Activated CD8-positive, alpha-beta T cell treated with anti-CD3 and anti-CD28 coated beads for 36 hours (primary cell): ENCODE results near the gene FIBCD1. TPM values are rescaled to one million over a fixed set of nuclear protein-coding genes. Genes with fewer than 3 reads are reported as not detected.

Source experiments
- ATAC-seq: fragments of 200-7000 bp; cut with Tn5 transposase; one replicate; pipeline ENCODE4 v1.10.0; 2021; ENCODE audit warnings: mild to moderate bottlenecking, moderate library complexity
- CTCF ChIA-PET: fragments of 350-600 bp; sonication (Branson Sonifier 250); formaldehyde crosslinking; loops from one replicate; lab custom pipeline; 2021; ENCODE audit warnings: antibody characterized with exemption; lab: Charles Lee
- POLR2A ChIA-PET: fragments of 350-600 bp; sonication (Branson Sonifier 250); formaldehyde crosslinking; loops from one replicate; lab custom pipeline; 2021; ENCODE audit warnings: antibody characterized with exemption; lab: Charles Lee
- DNase-seq: peaks from one replicate; pipeline ENCODE4 v3.0.0-alpha.2; 2020
- H3K27ac Mint-ChIP-seq: one replicate; pipeline ENCODE4 v1.8.0; 2021; ENCODE audit warnings: mild to moderate bottlenecking, mixed read lengths
- H3K27me3 Mint-ChIP-seq: one replicate; pipeline ENCODE4 v1.8.0; 2021; ENCODE audit warnings: mixed read lengths
- H3K36me3 Mint-ChIP-seq: one replicate; pipeline ENCODE4 v1.8.0; 2021; ENCODE audit warnings: low read depth, mixed read lengths
- H3K4me1 Mint-ChIP-seq: one replicate; pipeline ENCODE4 v1.8.0; 2021; ENCODE audit warnings: low read depth, mixed read lengths
- H3K4me3 Mint-ChIP-seq: one replicate; pipeline ENCODE4 v1.8.0; 2021; ENCODE audit warnings: mild to moderate bottlenecking, moderate library complexity, mixed read lengths
- H3K9me3 Mint-ChIP-seq: one replicate; pipeline ENCODE4 v1.8.0; 2021; ENCODE audit warnings: mixed read lengths
- intact Hi-C: fragments of 100-400 bp; cut with micrococcal nuclease; formaldehyde crosslinking; loops from one replicate; pipeline ENCODE4 v1.10.0; 2022
- total RNA-seq, 2 experiments: library from RNA; stranded (reverse); gene quantifications; one replicate each; pipeline ENCODE4 v1.2.3, GENCODE V29; 2021
- TF ChIP-seq, protein P1 (sequence below): fragments of 200-600 bp; IDR thresholded peaks from one replicate; pipeline ENCODE4 v1.8.0; 2022; ENCODE audit warnings: antibody characterized with exemption, mild to moderate bottlenecking

Gene FIBCD1
- total RNA-seq, 2 experiments from 2014 or later = not detected

GRCh38 chr9:130954317-130954716 lies 15.3 kb upstream of the FIBCD1 start:
- TF ChIP-seq, protein P1, sequence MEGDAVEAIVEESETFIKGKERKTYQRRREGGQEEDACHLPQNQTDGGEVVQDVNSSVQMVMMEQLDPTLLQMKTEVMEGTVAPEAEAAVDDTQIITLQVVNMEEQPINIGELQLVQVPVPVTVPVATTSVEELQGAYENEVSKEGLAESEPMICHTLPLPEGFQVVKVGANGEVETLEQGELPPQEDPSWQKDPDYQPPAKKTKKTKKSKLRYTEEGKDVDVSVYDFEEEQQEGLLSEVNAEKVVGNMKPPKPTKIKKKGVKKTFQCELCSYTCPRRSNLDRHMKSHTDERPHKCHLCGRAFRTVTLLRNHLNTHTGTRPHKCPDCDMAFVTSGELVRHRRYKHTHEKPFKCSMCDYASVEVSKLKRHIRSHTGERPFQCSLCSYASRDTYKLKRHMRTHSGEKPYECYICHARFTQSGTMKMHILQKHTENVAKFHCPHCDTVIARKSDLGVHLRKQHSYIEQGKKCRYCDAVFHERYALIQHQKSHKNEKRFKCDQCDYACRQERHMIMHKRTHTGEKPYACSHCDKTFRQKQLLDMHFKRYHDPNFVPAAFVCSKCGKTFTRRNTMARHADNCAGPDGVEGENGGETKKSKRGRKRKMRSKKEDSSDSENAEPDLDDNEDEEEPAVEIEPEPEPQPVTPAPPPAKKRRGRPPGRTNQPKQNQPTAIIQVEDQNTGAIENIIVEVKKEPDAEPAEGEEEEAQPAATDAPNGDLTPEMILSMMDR = no peak
- ChIA-PET POLR2A (no interaction called here), CTCF (no interaction called here)
- intact Hi-C loops = no loop called here
- ATAC-seq (no peak), DNase-seq (no peak)
- Mint-ChIP-seq H3K4me1 (peaks cover 2% of the 10 kb centered on the region), H3K27me3 (peaks cover under 1% of the 10 kb centered on the region), H3K36me3 (no peaks in the 10 kb centered on the region), H3K27ac (no peak overlapping the region), H3K4me3 (no peak overlapping the region), H3K9me3 (peaks cover 5% of the 10 kb centered on the region)

GRCh38 chr9:130952065-130952762 lies 13.2 kb upstream of the FIBCD1 start:
- no peak for ATAC-seq
- TF ChIP-seq, protein P1 = no peak
- intact Hi-C loops = no loop called here
- peaks cover 9% of the 10 kb centered on the region for H3K27me3 Mint-ChIP-seq
- CTCF ChIA-PET = interaction anchor here (1.0 to 2.4 kb wide), 2 partner anchors 9 to 85 kb away, joined by 3 to 6 read pairs; no protein-coding TSS in a partner anchor
- POLR2A ChIA-PET = no interaction called here
- H3K27ac Mint-ChIP-seq = no peak overlapping the region
- no peaks in the 10 kb centered on the region for H3K4me1 Mint-ChIP-seq
- H3K4me3 Mint-ChIP-seq = no peak overlapping the region
- H3K36me3 Mint-ChIP-seq = no peaks in the 10 kb centered on the region
- H3K9me3 Mint-ChIP-seq = peaks cover 3% of the 10 kb centered on the region
- DNase-seq = no peak

- Mint-ChIP-seq H3K36me3 (no peaks in the 10 kb centered on the region), H3K27ac (no peak overlapping the region), H3K4me1 (no peaks in the 10 kb centered on the region), H3K9me3 (peaks cover 3% of the 10 kb centered on the region), H3K27me3 (peaks cover 14% of the 10 kb centered on the region), H3K4me3 (no peak overlapping the region)
- TF ChIP-seq, protein P1 = no peak
- CTCF ChIA-PET = no interaction called here
- intact Hi-C loops = no loop called here
- ATAC-seq = no peak
- DNase-seq = no peak
- POLR2A ChIA-PET = interaction anchor here (0.6 kb wide), 1 partner anchor 59 kb away, joined by 3 read pairs; the partner anchor contains the start of gene LAMC3
Observed at GRCh38 chr9:130950039-130950311, 10.9 kb upstream of the FIBCD1 start.

DNA sequence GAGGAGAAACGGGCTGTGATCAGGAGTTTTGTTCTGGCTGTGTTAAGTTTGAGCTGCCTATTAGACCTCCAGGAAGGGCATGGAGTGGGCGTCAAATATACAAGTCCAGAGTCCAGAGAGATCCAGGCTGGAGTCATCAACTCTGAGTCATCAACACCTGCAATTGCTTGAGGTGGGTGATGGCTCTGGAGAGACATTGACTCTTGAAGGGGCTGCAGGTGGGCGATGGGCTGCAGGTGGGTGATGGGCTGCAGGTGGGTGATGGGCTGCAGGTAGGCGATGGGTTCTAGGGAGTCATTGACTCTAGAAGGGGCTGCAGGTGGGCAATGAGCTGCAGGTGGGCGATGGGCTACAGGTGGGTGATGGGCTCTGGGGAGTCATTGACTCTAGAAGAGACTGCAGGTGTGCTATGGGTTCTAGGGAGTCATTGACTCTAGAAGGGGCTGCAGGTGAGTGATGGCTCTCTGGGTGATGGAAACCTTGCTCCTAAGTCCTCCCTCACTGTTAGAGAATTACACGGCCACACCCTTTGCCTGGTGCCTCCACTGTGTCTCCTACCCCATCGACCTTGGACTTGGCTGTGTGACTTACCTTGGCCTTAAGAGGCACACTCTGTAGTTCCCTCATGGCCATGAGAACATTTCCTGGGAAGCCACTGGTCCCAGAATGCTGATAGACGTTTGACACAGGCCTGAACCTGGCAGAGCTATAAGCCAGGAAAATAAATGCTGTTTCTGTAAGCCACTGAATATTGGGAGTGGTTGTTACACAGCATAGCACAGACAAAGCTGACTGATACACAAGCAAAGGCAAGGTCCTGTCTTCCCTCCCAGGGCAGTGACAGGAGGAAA lies 10.4 kb upstream of the FIBCD1 start:
- ChIA-PET POLR2A (no interaction called here), CTCF (no interaction called here)
- no peak for DNase-seq
- intact Hi-C loops = no loop called here
- Mint-ChIP-seq H3K36me3 (no peaks in the 10 kb centered on the region), H3K4me3 (no peak overlapping the region), H3K27me3 (peaks cover 14% of the 10 kb centered on the region), H3K9me3 (peaks cover 3% of the 10 kb centered on the region), H3K4me1 (no peaks in the 10 kb centered on the region), H3K27ac (no peak overlapping the region)
- TF ChIP-seq, protein P1 = no peak
- ATAC-seq = no peak

DNA sequence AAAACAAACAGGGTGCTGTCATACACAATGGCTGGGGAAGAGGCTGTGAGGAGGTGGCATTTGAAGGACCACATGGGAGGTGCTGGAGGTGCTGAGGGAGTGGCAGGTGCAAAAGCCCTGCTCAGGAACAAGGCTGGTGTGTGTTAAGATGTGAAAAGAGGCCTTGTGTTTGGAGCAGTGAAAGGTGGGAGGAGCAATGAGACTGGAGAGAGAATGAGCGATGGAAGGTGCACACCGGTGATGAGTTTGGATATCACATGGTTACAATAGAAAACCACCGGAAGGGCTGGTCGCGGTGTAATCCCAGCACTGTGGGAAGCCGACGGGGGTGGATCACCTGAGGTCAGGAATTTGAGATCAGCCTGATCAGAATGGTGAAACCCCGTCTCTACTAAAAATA lies 9.2 kb upstream of the FIBCD1 start:
- DNase-seq (no peak), ATAC-seq (no peak)
- H3K27ac Mint-ChIP-seq = no peak overlapping the region
- intact Hi-C loops = no loop called here
- POLR2A ChIA-PET = no interaction called here
- H3K4me1 Mint-ChIP-seq = no peaks in the 10 kb centered on the region
- no peak overlapping the region for H3K4me3 Mint-ChIP-seq
- CTCF ChIA-PET = no interaction called here
- H3K36me3 Mint-ChIP-seq = no peaks in the 10 kb centered on the region
- H3K27me3 Mint-ChIP-seq = peaks cover 14% of the 10 kb centered on the region
- peaks cover 3% of the 10 kb centered on the region for H3K9me3 Mint-ChIP-seq
- TF ChIP-seq, protein P1 = no peak
